Inferior parietal cortex (tissue), 1 donor: ENCODE results near the gene PRR14L.
"Not testable (repeated sequence)": the region's sequence is repeated elsewhere in the genome, so short reads cannot be mapped to it uniquely, and the experiment has no call there.

Source experiments
- DNase-seq: peaks from one replicate; pipeline ENCODE4 v3.0.0-alpha.2; 2016; ENCODE audit errors: extremely low spot score

PRR14L gene

GRCh38 chr22:31740314-31740713 lies 9.6 kb downstream of the PRR14L start:
- not testable (repeated sequence) for DNase-seq

GRCh38 chr22:31739795-31740201 lies 10.1 kb downstream of the PRR14L start:
- no peak for DNase-seq

- no peak for DNase-seq
Observed at GRCh38 chr22:31738566-31738965, 11.4 kb downstream of the PRR14L start.

- no peak for DNase-seq
Observed at GRCh38 chr22:31737932-31738331, 12.0 kb downstream of the PRR14L start.

GRCh38 chr22:31736458-31736857 lies 13.5 kb downstream of the PRR14L start:
- no peak for DNase-seq

- no peak for DNase-seq
Observed at GRCh38 chr22:31734512-31734911, 15.4 kb downstream of the PRR14L start.

- no peak for DNase-seq
Observed at GRCh38 chr22:31733580-31734079, 16.3 kb downstream of the PRR14L start.

- DNase-seq, result no peak
Observed at GRCh38 chr22:31732089-31732829, 17.7 kb downstream of the PRR14L start.

- no peak for DNase-seq
Observed at GRCh38 chr22:31730344-31730711, 19.6 kb downstream of the PRR14L start.

- no peak for DNase-seq
Observed at GRCh38 chr22:31728857-31729256, 21.1 kb downstream of the PRR14L start.

- no peak for DNase-seq
Observed at GRCh38 chr22:31726692-31727091, 23.2 kb downstream of the PRR14L start.

GRCh38 chr22:31723723-31724122 lies 26.2 kb downstream of the PRR14L start:
- no peak for DNase-seq

GRCh38 chr22:31719850-31720471 lies 30.0 kb downstream of the PRR14L start:
- no peak for DNase-seq

GRCh38 chr22:31715147-31715778 lies 34.7 kb downstream of the PRR14L start:
- no peak for DNase-seq

GRCh38 chr22:31711226-31711625 lies 38.7 kb downstream of the PRR14L start:
- not testable (repeated sequence) for DNase-seq

- DNase-seq, result no peak
Observed at GRCh38 chr22:31707519-31707918, 42.4 kb downstream of the PRR14L start.

GRCh38 chr22:31695423-31695822 lies 54.5 kb downstream of the PRR14L start:
- no peak for DNase-seq

- not testable (repeated sequence) for DNase-seq
Observed at GRCh38 chr22:31694046-31694445, 55.9 kb downstream of the PRR14L start.

GRCh38 chr22:31692186-31692886 lies 57.6 kb downstream of the PRR14L start:
- DNase-seq, result no peak

GRCh38 chr22:31691408-31691807 lies 58.5 kb downstream of the PRR14L start:
- DNase-seq, result no peak

GRCh38 chr22:31683181-31684105 lies 66.5 kb downstream of the PRR14L start:
- DNase-seq, result no peak
